ENCODE measurements around the gene PSMD5. TPM values are rescaled to one million over a fixed set of nuclear protein-coding genes. Genes with fewer than 3 reads are reported as not detected.

PSMD5 gene
- polyA plus RNA-seq, 1 experiment, result 57.6 TPM

DNA sequence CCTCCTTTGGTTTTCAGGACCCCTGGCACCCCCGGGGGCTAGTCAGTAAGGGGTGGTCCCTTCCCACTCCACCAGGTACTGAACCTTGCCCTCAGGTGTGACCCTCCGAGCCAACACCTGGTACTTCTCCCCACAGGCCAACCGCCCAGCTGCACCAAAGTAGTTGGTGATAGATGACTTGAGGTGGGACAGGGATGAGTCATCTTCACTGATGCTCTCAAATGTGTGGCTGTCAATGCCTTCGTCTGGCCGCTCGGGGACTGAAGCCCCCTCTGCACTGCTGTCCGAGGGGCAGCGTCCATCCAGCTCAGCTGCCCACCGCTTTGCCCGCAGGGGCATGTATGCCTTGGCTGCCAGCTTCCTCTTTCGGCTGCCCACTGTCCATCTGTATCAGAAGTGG, 15.2 kb upstream of the PSMD5 start:
- ChIA-PET CTCF (no interaction called here), POLR2A (no interaction called here)
- H3K9me3 ChIP-seq (ENCODE audit: control insufficient read depth, insufficient read depth, low read length), result no peaks in the 10 kb centered on the region
- no peaks in the 10 kb centered on the region for H3K27me3 ChIP-seq (ENCODE audit: control insufficient read depth, insufficient read depth, low read length)
- no peak overlapping the region for H3K27ac ChIP-seq (ENCODE audit: low read depth, low read length)
- TF ChIP-seq, protein P1, sequence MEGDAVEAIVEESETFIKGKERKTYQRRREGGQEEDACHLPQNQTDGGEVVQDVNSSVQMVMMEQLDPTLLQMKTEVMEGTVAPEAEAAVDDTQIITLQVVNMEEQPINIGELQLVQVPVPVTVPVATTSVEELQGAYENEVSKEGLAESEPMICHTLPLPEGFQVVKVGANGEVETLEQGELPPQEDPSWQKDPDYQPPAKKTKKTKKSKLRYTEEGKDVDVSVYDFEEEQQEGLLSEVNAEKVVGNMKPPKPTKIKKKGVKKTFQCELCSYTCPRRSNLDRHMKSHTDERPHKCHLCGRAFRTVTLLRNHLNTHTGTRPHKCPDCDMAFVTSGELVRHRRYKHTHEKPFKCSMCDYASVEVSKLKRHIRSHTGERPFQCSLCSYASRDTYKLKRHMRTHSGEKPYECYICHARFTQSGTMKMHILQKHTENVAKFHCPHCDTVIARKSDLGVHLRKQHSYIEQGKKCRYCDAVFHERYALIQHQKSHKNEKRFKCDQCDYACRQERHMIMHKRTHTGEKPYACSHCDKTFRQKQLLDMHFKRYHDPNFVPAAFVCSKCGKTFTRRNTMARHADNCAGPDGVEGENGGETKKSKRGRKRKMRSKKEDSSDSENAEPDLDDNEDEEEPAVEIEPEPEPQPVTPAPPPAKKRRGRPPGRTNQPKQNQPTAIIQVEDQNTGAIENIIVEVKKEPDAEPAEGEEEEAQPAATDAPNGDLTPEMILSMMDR (IDR thresholded peaks at IDR 0.05; ENCODE audit: low read depth, low read length), result no peak
- no peak overlapping the region for H3K4me3 ChIP-seq (ENCODE audit: low read depth, low read length)
- DNase-seq (ENCODE audit: low read depth, low spot score), result no peak

DNA sequence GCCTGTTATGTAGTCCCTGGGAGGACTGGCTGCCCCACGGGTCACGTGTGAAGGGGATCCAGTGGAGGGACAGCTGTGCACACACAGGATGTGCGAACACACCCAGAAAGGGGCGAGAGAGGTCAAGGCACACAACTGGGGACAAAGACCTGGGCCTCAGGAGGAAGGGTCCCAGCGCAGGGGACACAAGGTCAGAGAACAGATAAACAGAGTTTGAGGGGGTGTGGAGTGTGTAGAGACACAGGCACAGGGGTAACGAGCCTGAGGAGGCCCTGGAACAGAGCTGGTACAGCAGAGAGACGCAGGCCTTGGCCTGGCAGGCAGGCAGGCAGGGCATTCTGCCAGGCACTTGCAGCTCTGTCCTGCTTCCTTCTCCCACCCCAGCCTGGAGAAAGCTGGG, 14.8 kb upstream of the PSMD5 start:
- CTCF ChIA-PET, result no interaction called here
- TF ChIP-seq, protein P1 (IDR thresholded peaks at IDR 0.05; ENCODE audit: low read depth, low read length), result no peak
- Histone ChIP-seq H3K27ac (ENCODE audit: low read depth, low read length) (no peak overlapping the region), H3K9me3 (ENCODE audit: control insufficient read depth, insufficient read depth, low read length) (no peaks in the 10 kb centered on the region), H3K4me3 (ENCODE audit: low read depth, low read length) (no peak overlapping the region), H3K27me3 (ENCODE audit: control insufficient read depth, insufficient read depth, low read length) (no peaks in the 10 kb centered on the region)
- no peak for DNase-seq (ENCODE audit: low read depth, low spot score)
- POLR2A ChIA-PET, result no interaction called here

DNA sequence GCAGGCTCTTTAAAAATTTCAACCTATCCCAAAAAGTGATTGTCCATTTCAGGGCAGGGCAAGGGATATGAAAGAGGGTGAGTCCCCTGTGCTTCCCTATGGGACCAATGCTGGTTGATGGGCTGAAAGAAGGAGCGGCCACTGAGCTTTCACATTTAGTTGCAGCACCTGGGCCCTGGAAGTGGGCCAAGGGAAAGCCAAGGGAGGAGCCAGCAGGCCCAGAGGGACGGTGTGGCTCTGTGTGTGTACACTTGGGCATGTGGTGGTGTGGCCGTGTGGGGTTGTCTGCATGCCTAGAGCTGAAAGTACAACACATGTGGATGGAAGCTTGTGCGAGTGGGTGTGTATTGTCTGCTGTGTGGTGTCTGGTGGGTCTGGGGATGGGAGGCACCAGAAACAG, 14.0 kb upstream of the PSMD5 start:
- Histone ChIP-seq H3K9me3 (ENCODE audit: control insufficient read depth, insufficient read depth, low read length) (no peaks in the 10 kb centered on the region), H3K27ac (ENCODE audit: low read depth, low read length) (no peak overlapping the region), H3K27me3 (ENCODE audit: control insufficient read depth, insufficient read depth, low read length) (no peaks in the 10 kb centered on the region), H3K4me3 (ENCODE audit: low read depth, low read length) (no peak overlapping the region)
- CTCF ChIA-PET, result no interaction called here
- POLR2A ChIA-PET, result interaction anchor here (0.6 kb wide), 1 partner anchor 17 kb away, joined by 4 read pairs; no protein-coding TSS in a partner anchor
- TF ChIP-seq, protein P1 (IDR thresholded peaks at IDR 0.05; ENCODE audit: low read depth, low read length), result no peak
- no peak for DNase-seq (ENCODE audit: low read depth, low spot score)

DNA sequence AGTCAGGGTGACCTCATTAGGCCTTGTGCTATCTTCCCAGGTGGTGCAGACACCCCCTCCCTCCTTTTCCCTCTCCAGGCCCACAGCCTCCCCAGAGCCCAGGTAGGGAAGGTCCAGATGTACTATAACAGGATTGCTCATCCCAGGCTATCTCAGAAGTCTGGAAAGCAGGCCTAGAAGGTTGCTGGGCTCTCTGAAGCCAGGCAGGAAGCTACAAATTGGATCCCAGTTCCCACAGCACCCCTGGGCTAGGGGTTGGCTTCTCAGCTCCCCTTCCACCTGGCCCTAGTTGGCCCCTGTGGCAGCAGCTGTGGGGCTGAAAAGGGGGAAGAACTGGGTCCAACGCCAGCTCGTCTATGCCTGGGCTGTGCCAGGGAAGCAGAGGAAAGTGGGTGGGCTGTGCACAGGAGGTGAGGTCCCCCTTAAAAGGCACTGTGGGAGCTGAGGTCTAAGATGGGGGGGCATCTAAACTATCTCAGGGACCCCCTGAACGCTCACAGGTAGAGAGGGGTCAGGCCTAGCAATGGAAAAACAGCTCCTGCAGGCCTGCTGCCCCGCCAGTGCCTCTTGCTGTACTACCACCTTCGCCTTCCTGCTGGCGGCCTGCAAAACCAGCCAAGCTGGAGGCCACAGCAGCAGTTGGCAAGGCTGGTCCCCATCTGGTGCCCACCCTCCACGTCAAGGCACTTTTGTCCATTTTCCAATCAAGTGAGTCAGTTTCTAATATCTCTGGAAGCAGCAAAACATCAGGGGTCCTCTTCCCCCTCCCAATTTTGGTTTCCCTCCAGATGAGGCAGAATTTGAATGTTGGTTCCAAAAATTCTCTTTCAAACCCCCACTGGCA, 13.3 kb upstream of the PSMD5 start:
- Histone ChIP-seq H3K4me3 (ENCODE audit: low read depth, low read length) (no peak overlapping the region), H3K27me3 (ENCODE audit: control insufficient read depth, insufficient read depth, low read length) (no peaks in the 10 kb centered on the region), H3K27ac (ENCODE audit: low read depth, low read length) (no peak overlapping the region), H3K9me3 (ENCODE audit: control insufficient read depth, insufficient read depth, low read length) (no peaks in the 10 kb centered on the region)
- ChIA-PET CTCF (no interaction called here), POLR2A (interaction anchor here (0.6 kb wide), 1 partner anchor 16 kb away, joined by 4 read pairs; no protein-coding TSS in a partner anchor)
- TF ChIP-seq, protein P1 (IDR thresholded peaks at IDR 0.05; ENCODE audit: low read depth, low read length), result no peak
- DNase-seq (ENCODE audit: low read depth, low spot score), result no peak

DNA sequence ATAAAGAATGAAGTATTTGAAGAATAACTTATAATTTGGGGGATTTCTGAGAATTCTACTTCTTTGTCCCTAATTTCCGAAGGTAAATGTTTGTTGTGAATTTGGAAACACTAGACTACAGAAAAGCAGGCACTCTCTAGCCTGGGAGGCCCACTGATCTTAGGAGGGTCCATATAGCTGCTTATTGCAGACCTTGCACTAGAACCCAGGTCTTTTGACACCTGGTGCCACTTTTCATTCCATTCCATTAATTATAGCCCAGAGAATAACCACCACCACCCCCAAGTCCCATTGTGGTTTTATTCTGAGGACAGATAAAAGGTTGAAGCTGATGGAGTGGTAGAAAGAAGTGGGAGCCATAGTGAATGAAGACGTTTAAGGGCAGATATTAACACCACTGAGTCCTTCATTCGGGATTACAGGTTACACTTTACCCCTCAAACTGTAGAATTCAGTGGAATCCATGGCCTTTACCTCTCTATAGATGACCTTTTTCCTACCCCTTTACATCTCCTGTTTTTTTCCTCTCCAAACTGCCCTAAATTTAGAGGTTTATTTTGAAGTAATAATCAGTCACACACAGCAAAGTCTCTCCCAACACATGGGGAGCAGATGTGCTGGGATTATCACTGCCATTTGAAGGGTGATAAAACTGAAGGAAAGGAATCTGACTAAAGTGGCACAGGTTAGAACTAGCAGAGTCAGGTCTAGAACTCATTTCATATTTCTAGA, 12.0 kb upstream of the PSMD5 start:
- no peak overlapping the region for H3K4me3 ChIP-seq (ENCODE audit: low read depth, low read length)
- no peak for DNase-seq (ENCODE audit: low read depth, low spot score)
- CTCF ChIA-PET, result interaction anchor here (1.0 kb wide), 1 partner anchor 15 kb away, joined by 3 read pairs; no protein-coding TSS in a partner anchor
- no peak overlapping the region for H3K27ac ChIP-seq (ENCODE audit: low read depth, low read length)
- TF ChIP-seq, protein P1 (IDR thresholded peaks at IDR 0.05; ENCODE audit: low read depth, low read length), result no peak
- H3K27me3 ChIP-seq (ENCODE audit: control insufficient read depth, insufficient read depth, low read length), result no peaks in the 10 kb centered on the region
- H3K9me3 ChIP-seq (ENCODE audit: control insufficient read depth, insufficient read depth, low read length), result no peaks in the 10 kb centered on the region
- POLR2A ChIA-PET, result no interaction called here
